NOMO-1 treated with DMSO at 0.1 percent for 48 hours (cell line): ENCODE data around the gene PEAK3.
A peak's percentile ranks its signal among the peaks of the same experiment; 100 is the strongest.
"Not testable (repeated sequence)": the region's sequence is repeated elsewhere in the genome, so short reads cannot be mapped to it uniquely, and the experiment has no call there.

Source experiments
- DNase-seq: peaks from one replicate; lab custom pipeline; 2025; ENCODE audit not compliant: unreplicated experiment; lab: John Stamatoyannopoulos, UW

Gene PEAK3

DNA sequence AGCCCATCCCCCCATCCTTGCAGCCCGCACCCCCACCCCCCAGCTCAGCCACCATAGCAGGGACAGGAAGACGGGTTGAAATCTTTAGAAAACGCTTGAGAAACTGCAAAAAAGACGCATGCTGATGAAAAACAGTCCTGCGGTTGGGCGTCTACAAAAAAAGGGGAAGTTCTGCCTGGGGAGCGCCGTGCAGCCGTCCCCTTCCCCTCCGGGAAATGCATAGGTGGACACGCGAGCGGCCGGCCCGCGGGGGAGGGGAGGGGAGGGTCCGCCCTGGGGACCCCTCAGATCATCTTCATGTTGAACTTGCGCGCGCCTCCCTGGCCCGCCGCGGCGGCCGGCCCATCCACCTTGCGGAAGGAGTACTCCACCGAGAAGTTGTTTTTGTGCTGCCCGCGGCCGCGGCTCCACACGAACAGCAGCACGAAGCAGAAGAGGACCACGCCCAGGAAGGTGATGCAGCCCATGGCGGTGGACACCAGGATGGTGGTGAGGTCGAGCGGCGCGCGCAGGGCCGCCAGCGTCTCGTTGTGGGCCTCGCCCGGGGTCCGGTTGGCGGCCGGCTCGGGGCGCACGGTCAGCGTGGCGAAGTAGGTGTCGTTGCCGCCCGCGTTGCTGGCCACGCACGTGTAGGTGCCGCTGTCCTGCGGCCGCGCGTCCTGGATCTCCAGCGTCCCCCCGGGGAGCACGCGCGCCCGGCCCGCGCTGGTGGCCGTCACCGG, 7.9 kb upstream of the PEAK3 start:
- peak; percentile 95 for DNase-seq

DNA sequence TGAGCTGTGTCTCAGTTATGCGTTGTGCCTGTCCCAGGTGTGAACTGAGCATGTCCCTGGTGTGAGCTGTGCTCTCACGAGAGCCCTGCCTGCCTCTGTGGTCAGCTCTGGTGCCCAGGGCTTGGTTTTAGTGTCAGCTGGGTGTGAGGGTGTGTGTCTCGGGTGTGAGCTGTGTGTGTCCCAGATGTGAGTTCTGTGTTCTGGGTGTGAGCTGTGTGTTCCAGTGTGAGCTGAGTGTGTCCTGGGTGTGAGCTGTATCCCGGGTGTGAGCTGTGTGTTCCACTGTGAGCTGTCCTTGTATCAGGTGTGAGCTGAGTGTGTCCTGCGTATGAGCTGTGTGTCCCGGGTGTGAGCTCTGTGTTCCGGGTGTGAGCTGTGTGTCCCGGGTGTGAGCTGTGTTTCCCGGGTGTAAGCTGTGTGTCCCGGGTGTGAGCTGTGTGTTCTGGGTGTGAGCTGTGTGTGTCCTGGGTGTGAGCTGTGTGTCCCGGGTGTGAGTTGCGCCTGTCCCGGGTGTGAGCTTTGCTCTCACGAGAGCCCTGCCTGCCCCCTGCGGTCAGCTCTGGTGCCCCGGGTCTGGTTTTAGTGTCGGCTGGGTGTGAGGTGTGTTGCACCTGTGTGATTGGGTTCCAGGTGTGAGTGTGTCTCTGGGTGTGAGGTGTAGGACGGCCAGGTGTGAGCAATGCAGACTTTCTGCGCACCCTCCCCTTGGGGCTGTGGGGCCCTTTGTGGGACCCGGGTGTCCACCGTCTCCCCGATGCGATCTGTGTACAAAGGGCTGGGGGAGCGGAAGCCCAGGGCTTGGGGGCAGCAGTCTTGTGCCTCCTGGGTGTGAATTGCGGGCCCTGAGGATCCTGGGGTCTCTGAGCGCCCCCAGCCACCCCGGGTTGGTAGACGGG, 7.1 kb upstream of the PEAK3 start:
- DNase-seq, result no peak

DNA sequence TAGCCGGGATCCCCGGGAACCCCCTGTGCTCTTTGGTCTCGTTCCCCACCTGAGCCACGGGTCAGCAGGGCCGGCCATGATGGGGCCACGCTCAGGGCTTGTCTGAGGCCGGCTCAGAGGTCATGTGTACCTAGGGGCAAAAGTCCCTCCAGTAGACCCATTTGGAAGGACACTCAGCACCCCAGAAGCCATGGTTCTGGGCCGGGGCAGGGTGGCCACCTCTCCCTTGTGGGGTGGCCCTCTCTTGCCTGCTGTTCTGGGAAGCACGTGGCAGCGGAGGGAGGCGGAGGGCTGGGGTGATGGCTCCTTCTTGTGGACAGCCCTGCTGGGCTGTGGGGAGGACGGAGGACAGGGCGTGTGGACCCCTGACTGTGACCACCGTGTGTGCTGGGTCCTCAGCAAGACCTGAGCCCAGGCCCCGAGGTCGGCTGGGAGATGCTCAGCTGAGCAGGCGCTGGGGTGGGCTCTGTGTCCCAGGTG, 6.4 kb upstream of the PEAK3 start:
- DNase-seq, result peak; percentile 45

DNA sequence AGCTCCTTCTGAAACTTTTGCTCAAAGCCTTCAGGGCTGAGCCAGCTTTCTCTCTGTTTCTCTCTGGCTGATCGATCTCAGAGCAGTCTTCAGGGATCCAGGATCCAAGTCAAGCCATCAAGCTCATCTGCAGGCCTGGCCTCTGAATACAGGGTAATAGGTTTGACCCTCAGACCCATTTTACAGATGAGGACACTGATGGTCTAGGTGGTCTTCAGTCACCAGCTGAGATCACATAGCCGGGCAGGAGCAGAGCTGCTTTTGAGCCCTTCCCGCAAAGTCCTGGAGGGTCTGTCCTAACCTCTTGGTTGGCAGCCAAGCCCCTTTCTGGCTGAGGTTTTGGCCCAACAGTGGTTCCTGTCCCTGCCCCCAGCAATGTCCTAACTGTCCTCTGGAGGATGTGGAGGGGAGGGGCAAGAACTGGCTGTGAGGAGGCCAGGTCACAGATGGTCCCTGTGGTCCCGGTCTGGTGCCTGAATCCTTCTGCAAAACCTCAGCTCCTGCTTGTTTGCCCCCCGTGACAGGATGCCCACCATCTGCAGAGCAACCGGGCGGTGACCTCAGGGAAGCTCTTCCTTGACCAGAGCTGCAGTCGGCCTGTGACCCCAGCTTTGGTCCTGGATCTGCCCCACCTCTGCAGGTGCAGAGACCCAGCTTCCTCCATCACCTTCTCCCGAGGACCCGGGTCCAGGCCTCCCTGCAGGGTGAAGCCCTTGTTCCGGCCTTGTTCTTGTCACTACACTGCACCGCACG, 5.8 kb upstream of the PEAK3 start:
- no peak for DNase-seq

DNA sequence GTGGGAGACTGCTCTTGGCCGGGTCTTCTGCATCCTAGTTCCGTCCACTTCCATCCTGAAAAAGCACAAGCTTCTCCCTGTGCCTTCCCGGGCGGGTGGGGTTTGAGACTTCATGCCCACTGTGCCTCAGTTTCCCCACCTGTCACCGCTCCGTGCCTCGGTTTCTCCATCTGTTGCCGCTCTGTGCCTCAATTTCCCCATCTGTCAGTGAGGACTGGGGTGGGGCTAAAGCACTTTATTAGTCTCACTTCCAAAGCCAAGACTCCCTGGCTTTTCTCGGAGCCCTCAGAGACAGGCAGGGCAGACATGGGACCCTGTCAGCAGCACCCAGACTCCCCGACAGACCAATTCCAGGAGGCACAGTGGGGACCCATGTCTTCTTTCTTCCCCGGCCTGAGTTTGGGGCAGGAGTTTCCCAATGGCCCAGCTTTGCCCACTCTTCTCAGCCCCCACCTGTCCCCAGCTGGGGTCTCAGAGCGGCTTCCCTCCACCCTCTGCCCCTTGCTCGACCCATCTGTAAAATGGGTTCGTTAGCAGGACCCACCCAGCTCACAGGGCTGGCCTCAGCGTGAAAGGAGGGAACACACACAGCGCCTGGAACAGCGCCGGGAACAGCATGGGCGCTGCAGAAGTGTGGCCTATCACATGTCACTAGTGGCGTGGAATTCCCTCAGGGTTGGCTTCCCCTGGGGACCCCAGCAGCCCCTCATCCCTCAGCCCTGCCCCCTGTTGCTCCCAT, 4.6 kb upstream of the PEAK3 start:
- DNase-seq, result no peak

DNA sequence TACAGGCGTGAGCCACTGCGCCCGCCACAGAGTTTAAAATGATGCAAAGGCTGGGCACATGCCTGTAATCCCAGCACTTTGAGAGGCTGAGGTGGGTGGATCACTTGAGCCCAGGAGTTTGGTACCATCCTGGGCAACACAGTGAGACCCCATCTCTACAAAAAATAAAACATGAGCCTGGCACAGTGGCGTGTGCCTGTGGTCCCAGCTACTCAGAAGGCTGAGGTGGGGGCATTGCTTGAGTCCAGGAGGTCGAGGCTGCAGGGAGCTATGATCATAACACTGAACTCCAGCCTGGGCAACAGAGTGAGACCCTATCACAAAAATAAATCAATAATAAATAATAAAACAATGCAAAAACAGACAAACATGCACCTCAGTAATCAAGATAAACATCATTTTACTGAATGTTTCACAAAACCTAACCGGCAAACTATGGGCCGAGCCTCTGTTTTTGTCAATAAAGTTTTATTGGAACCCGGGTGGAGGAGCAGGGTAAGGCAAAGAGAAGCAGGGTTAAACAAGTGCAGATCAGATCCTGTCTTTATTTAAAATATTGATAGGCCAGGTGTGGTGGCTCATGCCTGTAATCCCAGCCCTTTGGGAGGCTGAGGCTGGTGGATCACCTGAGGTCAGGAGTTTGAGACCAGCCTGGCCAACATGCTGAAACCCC, 2.0 kb upstream of the PEAK3 start:
- no peak for DNase-seq

DNA sequence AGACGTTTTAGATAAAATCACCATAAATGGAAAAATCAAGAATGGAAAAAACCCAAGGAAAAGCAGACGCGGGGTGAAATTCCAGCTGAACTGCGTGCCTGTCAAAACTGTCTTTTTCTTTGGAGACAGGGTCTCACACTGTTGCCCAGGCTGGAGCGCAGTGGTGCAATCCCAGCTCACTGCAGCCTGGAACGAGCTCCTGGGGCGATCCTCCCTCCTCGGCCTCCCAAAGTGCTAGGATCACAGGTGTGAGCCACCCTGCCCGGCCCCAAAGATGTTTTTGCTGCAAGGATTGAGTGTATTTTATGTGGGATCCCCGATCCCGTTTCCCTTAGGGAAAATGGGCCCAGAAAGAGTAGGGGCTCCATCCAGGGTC, 875 bp upstream of the PEAK3 start:
- no peak for DNase-seq

DNA sequence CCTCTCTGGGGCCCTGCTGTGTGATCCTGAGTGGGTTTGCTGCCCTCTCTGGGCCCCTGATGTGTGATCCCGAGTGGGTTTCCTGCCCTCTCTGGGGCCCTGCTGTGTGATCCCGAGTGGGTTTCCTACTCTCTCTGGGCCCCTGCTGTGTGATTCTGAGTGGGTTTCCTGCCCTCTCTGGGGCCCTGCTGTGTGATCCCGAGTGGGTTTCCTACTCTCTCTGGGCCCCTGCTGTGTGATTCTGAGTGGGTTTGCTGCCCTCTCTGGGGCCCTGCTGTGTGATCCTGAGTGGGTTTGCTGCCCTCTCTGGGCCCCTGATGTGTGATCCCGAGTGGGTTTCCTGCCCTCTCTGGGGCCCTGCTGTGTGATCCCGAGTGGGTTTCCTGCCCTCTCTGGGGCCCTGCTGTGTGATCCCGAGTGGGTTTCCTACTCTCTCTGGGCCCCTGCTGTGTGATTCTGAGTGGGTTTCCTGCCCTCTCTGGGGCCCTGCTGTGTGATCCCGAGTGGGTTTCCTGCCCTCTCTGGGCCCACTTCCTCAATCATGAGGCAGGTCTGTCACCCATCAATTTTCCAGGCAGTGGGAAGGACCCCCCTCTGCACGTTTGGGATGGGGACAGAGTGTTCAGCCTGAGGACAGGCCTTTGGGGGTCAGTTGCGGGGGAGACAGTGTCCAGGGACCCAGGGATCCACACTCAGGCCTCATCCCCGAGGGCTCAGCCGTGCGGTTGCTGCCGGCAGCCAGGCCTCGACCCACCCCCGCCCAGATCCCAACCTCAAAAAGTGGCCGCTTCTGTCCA, 512 bp downstream of the PEAK3 start:
- not testable (repeated sequence) for DNase-seq

DNA sequence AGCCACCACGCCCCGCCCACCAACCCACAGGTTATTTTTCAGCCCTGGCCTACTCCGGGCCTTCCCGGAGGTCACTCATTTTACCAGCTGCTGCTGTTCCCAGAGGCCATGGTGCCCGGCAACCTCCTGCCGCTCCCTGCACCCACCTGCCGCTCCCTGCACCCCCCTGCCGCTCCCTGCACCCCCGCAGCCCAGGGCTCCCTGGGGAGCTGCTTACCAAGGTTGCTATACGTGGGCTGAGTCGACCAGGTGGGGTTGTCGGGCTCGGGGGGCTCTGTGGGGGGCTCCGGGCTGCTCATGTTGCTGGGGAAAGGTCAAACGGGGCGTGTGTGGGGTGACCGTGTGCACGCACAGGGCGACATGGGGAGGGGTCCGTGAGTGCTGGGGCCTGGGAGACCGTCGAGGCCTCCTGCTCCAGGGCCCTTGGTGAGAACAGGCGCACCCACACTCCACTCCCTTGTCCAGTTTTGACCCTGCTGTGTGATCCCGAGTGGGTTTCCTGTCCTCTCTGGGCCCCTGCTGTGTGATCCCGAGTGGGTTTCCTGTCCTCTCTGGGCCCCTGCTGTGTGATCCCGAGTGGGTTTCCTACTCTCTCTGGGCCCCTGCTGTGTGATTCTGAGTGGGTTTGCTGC, 1.2 kb downstream of the PEAK3 start:
- no peak for DNase-seq

DNA sequence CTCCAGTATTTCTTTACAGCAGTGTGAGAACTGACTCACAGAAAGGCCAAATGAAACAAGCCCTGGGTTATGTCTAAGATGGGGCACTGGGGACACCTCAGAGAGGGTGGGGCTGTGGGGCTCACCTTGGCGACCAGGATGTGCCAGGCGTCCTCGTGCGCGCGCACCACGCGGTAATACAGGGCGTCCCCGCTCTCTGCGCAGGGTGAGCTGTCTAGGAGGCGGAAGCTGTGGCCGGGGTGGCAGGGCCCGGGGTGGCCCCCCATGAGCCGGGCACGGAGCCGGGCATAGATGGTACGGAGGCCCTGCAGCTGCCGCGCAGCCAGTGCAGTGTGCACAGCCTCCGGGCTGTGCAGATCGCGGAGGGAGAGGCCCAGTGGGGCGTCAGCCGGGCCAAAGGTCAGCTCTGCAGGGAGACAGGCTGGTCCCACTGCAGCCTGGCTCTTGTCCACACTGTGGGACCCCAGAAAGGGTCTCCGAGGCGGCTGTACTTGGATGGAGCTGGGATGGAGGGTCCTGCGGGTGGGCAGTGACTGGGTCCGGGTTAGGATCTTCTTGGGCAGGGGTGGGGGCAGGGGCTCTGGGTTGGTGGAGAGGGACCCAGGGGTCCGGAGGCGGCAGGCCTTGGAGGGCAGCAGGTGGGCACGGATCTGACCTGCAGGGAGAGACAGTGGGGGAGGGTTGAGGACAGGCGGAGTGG, 3.4 kb downstream of the PEAK3 start:
- no peak for DNase-seq

DNA sequence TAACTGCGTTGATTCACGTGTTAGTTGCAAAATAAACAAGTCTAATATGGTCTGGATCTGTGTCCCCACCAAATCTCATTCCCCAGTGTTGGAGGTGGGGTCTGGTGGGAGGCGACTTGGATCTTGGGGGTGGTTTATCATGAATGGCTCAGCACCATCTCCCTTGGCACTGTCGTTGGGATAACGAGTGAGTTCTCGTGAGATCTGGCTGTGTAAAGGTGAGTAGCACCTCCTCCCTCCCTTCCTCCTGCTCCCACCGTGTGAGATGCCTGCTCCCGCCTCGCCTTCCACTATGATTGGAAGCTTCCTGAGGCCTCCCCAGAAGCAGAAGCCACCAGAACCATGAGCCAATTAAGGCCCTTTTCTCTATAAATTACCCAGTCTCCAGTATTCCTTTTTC, 4.8 kb downstream of the PEAK3 start:
- no peak for DNase-seq

DNA sequence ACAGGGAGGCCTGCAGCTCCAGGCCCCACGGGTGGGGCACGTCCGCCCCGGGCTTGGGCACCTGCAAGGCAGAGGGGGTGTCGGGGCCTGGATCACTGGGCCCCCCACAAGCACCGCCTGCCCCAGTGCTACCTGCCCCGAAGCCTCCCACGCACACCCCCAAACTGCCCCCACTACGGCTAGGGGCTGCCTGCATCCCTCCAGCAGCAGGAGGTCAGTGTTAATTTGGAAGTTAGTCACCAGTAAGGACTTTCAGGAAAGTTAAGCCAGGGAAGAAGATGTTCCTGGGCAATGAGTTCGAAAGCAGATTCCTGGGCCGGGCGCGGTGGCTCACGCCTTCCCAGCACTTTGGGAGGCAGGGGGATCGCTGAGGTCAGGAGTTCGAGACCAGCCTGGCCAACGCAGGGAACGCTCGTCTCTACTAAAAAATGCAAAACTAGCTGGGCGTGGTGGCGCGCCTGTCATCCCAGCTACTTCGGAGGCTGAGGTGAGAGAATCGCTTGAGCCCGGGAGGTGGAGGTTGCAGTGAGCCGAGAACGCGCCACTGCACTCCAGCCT, 5.5 kb downstream of the PEAK3 start:
- no peak for DNase-seq

DNA sequence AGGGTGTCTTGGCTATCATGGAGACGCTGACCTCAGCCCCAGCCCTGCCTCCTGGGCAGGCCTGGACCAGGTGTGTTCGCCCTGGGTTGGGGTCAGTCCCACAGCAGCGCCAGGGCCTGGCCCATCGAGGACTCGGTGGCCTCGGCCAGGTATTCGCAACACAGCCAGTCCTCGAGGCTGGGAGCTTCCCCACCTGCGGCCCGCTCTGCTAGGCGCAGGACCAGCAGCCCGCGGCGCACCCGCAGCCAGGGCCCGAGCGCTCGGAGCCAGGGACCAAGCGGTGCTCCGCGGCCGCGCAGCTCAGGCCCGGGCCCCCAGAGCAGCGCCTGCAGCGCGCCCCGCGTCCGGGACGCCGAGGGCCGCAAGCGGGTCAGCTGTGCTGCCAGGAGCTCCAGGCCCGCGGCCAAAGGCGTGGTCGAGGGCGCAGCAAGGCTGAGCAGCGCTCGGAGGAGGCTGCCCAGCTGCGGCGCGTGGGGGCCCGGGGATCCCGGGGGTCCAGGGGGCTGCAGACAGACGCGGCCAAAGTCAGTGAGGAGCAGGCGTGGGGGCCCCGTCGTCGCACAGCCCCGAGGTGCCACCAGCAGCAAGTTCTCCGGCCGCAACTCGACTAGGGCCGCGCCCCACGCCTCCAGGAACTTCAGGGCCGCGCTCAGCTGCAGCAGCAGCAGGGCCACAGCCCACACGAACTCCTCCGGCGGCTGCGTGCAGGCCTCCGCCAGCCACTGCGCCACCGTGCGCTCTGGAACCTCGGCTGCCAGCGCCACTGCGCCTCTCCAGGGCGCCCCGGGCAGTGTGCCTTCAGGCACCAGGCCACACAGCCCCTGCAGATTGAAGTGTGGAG, 6.2 kb downstream of the PEAK3 start:
- no peak for DNase-seq

DNA sequence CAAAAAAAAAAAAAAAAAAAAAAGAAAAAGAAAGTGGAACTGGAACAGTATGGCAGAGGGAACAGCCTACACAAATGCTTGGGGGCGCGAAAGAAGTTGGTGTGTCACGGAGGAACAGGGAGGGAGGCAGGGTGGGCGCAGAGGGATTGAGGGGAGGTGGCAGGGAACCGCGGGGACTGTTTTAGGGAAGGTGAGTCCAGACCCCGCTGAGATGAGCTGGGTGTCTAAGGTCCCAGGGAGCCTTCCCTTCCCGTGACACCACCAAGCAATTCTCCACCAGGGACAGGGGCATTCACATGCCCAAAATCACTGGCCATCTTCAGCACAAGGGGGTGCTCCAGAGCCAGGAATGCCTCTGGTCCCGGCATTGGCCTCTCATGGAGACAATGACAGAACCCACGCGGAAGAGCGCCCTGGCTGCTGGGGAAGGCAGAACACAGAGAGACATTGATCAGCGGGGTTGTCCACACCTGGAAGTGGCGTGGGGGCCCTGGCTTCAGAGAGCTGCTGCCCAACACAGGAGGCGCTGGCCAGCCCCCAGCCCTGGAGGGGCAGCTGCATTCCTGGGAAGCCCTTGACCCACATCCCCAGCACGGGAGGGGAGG, 6.9 kb downstream of the PEAK3 start:
- DNase-seq, result peak; percentile 70

DNA sequence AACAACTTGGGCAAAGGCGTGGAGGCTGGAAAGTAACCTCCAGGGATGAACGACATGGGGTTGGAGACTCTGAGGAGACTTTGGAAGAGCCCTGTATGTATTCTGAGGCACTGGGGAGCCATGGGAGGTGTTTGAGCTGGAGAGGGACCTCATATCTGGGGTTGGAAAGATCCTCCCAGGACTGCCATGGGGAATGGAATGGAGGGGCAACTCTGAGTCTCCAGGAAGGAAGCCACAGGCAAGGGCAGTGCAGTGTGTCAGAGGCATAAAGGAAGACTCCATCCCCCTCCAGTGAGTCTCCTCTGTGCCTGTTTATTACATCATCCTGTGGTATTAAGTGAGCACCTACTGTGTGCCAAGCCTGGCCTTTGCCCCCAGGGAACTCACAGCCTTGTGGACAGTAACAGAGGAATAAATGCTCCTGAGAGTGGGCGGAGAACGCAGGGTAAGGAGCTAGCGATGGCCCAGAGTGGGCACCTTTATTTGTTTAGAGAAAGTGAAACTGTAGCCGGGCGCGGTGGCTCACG, 7.7 kb downstream of the PEAK3 start:
- no peak for DNase-seq

DNA sequence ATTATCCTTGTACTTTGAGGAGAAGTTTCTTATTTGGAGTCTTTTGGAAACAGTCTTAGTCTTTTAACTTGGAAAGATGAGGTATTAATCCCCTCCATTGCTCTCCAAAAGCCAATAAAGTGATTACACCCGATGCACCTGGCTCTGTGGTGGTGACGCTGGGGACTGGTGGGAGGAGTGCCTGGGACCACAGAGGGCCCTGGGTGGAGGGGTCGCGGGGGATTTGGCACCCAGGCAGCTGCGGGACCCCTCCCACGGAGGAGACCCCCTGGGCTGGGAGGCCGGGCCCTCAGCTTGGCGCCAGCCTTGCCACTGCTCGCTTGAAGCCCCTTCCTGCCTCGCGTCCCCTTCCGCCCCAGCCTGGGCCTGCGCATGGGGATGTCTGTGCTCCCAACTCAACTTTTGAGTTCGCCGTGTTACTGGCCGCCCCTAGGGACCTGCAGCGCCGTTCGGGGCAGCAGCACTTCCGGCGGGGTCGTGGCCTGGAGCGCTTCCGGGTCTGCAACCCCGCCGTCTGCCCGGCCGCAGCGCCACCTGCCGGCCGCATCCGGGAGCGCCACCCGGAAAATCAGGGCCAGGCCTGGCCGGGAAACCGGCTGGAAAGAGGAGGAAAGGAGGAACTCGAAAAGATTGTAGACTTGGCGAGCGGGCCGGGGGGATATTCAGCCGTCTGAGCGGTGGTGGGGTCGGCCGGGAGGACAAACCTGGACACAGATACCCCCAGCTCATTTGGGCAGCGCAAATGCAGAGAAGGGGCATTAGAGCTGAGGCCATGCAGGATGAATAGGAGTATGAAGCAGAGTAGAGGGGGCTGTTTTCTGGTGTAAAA, 8.4 kb downstream of the PEAK3 start:
- peak; percentile 77 for DNase-seq
